ENCODE data around the gene MTF1.
A peak's percentile ranks its signal among the peaks of the same experiment; 100 is the strongest.
"Not testable (repeated sequence)": the region's sequence is repeated elsewhere in the genome, so short reads cannot be mapped to it uniquely, and the experiment has no call there.

The MTF1 gene

GRCh38 chr1:37859507-37860345 is at the start of gene MTF1:
TSS of gene MTF1 (minus strand) at chr1:37859592. CDS start at chr1:37857658, 1,934 bp downstream.
- no peaks in the 10 kb centered on the region for H3K9me3 Mint-ChIP-seq

GRCh38 chr1:37908531-37908930 is 49.1 kb upstream of the MTF1 start:
- H3K27ac Mint-ChIP-seq, result not testable (repeated sequence)

More at GRCh38 chr1:37859507-37860345, at the start of gene MTF1:
- peak within 1 kb of the TSS; percentile 97 for H3K27ac Mint-ChIP-seq
- peaks cover 40% of the 10 kb centered on the region for H3K36me3 Mint-ChIP-seq (ENCODE audit: low read depth)
- H3K4me3 Mint-ChIP-seq, result peak within 1 kb of the TSS; percentile 91
- H3K27me3 Mint-ChIP-seq, result no peaks in the 10 kb centered on the region
- peaks cover 44% of the 10 kb centered on the region for H3K4me1 Mint-ChIP-seq (ENCODE audit: low read depth)

GRCh38 chr1:37907416-37908125 is 48.2 kb upstream of the MTF1 start:
- H3K36me3 Mint-ChIP-seq (ENCODE audit: low read depth), result peaks cover 27% of the 10 kb centered on the region
- H3K4me3 Mint-ChIP-seq; H3K27ac Mint-ChIP-seq; H3K9me3 Mint-ChIP-seq; H3K27me3 Mint-ChIP-seq; H3K4me1 Mint-ChIP-seq (ENCODE audit: low read depth): not testable (repeated sequence)

More at GRCh38 chr1:37908531-37908930, 49.1 kb upstream of the MTF1 start:
- not testable (repeated sequence) for H3K4me3 Mint-ChIP-seq; H3K9me3 Mint-ChIP-seq; H3K4me1 Mint-ChIP-seq (ENCODE audit: low read depth); H3K27me3 Mint-ChIP-seq
- peaks cover 27% of the 10 kb centered on the region for H3K36me3 Mint-ChIP-seq (ENCODE audit: low read depth)

DNA sequence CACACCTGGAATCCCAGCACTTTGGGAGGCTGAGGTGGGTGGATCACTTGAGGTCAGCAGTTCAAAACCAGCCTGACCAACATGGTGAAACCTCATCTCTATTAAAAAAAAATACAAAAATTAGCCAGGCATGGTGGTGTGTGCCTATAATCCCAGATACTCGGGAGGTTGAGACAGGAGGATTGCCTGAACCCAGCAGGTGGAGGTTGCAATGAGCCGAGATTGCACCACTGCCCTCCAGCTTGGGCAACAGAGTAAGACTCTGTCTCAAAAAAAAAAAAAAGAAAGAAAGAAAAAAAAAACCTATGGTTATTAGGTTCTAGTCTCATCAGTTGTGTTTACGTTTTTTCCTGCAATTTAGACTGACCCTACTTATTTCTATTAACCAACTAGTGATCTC is 47.2 kb upstream of the MTF1 start:
- H3K9me3 Mint-ChIP-seq, H3K27me3 Mint-ChIP-seq, H3K27ac Mint-ChIP-seq, H3K4me3 Mint-ChIP-seq: not testable (repeated sequence)
- peaks cover 29% of the 10 kb centered on the region for H3K36me3 Mint-ChIP-seq (ENCODE audit: low read depth)
- peaks cover 16% of the 10 kb centered on the region for H3K4me1 Mint-ChIP-seq (ENCODE audit: low read depth)

- peaks cover 36% of the 10 kb centered on the region for H3K36me3 Mint-ChIP-seq (ENCODE audit: low read depth)
- H3K27me3 Mint-ChIP-seq, result no peaks in the 10 kb centered on the region
- H3K4me1 Mint-ChIP-seq (ENCODE audit: low read depth), result peaks cover 24% of the 10 kb centered on the region
- no peak overlapping the region for H3K27ac Mint-ChIP-seq
- H3K4me3 Mint-ChIP-seq, result no peak overlapping the region
- H3K9me3 Mint-ChIP-seq, result peaks cover 6% of the 10 kb centered on the region
Measured at GRCh38 chr1:37905727-37906126, 46.3 kb upstream of the MTF1 start.

GRCh38 chr1:37903921-37904320 is 44.5 kb upstream of the MTF1 start:
- H3K27ac Mint-ChIP-seq, H3K27me3 Mint-ChIP-seq, H3K9me3 Mint-ChIP-seq, H3K4me3 Mint-ChIP-seq: not testable (repeated sequence)
- H3K36me3 Mint-ChIP-seq (ENCODE audit: low read depth), result peaks cover 28% of the 10 kb centered on the region
- peaks cover 26% of the 10 kb centered on the region for H3K4me1 Mint-ChIP-seq (ENCODE audit: low read depth)

DNA sequence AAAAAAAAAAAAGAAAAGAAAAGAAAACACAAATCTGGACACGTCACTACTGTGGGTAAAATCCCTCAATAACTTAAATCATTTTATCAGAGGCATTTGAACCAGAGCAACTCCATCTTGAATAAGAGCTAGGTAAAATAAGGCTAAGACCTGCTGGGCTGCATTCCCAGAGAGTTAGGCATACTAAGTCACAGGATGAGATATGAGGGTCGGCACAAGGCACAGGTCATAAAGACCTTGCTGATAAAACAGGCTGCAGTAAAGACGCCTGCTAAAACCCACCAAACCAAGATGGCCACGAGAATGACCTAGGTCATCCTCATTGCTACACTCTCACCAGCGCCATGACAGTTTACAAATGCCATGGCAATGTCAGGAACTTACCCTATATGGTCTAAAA is 43.6 kb upstream of the MTF1 start:
- H3K36me3 Mint-ChIP-seq (ENCODE audit: low read depth), result peaks cover 20% of the 10 kb centered on the region
- peaks cover 24% of the 10 kb centered on the region for H3K4me1 Mint-ChIP-seq (ENCODE audit: low read depth)
- no peaks in the 10 kb centered on the region for H3K27me3 Mint-ChIP-seq
- peak overlapping the region; percentile 16 for H3K27ac Mint-ChIP-seq
- H3K9me3 Mint-ChIP-seq, result peaks cover 6% of the 10 kb centered on the region
- H3K4me3 Mint-ChIP-seq, result no peak overlapping the region

DNA sequence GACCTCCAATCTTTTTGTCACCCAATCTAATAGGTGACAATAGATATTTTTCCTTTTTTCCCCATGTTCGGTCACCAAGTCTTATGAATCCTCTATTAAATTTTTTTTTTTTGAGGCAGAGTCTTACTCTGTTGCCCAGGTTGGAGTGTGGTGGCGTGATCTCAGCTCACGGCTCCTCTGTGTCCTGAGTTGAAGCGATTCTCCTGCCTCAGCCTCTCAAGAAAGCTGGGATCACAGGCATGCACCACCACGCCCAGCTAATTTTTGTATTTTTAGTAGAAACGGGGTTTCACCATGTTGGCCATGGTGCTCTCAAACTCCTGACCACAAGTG is 42.5 kb upstream of the MTF1 start:
- Mint-ChIP-seq H3K27me3 (no peaks in the 10 kb centered on the region), H3K9me3 (peaks cover 2% of the 10 kb centered on the region), H3K36me3 (ENCODE audit: low read depth) (peaks cover 11% of the 10 kb centered on the region), H3K4me3 (peak overlapping the region; percentile 38), H3K4me1 (ENCODE audit: low read depth) (peaks cover 24% of the 10 kb centered on the region), H3K27ac (peak overlapping the region; percentile 96)

DNA sequence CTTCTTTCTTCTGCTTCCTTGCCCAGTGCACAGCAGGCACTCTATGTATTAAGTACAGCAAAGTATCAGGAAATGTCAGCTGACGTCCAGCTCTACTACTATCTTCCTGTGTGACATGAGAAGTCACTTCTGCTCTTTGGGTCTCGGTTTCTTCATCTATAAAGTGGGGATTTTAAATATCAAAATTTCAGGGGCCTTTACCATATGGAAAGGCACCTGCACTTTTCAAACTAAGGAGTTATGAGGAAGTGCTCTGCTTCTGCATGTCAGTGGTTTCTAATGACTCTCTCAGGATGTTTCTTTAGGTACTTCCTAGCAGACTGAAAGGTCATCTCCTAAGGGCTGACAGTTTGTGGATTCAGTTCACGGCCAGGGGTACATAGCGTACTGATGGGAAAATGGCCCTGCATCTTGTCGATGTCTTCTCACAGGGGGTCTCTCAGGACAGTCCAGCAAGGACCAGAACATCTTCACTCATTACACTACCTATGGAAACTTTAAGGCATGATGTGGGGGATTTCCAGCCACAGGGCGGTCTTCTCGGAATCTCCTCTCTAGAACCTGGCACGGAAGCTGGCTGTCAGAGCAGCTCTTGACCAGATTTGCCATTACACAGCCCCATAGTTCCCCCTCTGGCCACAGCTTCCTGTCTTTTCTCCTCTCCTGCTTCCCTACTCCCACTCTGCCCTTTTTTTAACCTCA is 42.0 kb upstream of the MTF1 start:
- H3K4me1 Mint-ChIP-seq (ENCODE audit: low read depth), result peaks cover 24% of the 10 kb centered on the region
- H3K27me3 Mint-ChIP-seq, result no peaks in the 10 kb centered on the region
- no peaks in the 10 kb centered on the region for H3K9me3 Mint-ChIP-seq
- H3K36me3 Mint-ChIP-seq (ENCODE audit: low read depth), result peaks cover 9% of the 10 kb centered on the region
- peak overlapping the region; percentile 38 for H3K4me3 Mint-ChIP-seq
- peak overlapping the region; percentile 96 for H3K27ac Mint-ChIP-seq

GRCh38 chr1:37897563-37897962 is 38.2 kb upstream of the MTF1 start:
- not testable (repeated sequence) for H3K9me3 Mint-ChIP-seq, H3K27ac Mint-ChIP-seq, H3K4me3 Mint-ChIP-seq, H3K27me3 Mint-ChIP-seq
- Mint-ChIP-seq H3K36me3 (ENCODE audit: low read depth) (peaks cover 19% of the 10 kb centered on the region), H3K4me1 (ENCODE audit: low read depth) (peaks cover 20% of the 10 kb centered on the region)

GRCh38 chr1:37893673-37894072 is 34.3 kb upstream of the MTF1 start:
- H3K27ac Mint-ChIP-seq, result no peak overlapping the region
- no peak overlapping the region for H3K4me3 Mint-ChIP-seq
- peaks cover 24% of the 10 kb centered on the region for H3K36me3 Mint-ChIP-seq (ENCODE audit: low read depth)

DNA sequence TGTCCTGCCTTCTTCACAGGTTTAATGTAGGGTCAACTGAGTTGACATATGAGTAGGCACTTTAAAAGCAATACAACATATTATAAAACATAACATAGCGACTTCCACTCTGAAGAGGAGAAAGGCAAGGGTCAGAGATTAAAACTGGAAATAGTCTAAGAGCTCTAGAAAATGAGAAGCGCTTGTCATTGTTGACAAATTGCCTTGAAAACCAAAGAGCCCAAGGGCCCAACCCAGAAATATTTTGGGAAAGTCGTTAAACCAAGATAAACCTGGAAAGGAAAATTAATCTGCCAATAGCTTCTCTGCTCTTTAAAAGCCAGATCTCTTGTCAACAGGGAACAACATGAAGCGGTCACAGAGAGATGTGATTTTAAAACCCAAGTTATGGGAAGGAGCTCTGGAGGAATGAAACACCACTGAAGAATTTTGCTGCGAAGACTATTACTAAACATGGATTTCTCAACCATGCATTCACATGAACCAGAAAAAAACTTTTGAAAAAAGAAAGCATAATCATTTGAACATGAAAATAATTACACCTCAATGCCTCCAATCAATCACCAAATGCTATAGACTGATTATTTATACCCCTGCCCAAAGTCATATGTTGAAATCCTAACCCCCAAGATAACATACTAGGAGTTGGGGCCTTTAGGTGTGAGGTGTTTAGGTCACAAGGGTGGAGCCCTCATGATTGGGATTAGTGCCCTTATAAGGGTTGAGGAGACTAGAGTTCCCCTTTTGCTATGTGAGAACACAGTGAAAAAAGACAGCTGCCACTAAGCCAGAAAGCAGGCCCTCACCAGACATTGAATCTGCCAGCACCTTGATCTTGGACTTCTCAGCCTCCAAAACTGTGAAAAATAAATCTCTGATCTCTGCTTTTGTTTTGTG is 33.0 kb upstream of the MTF1 start:
- Mint-ChIP-seq H3K9me3 (no peaks in the 10 kb centered on the region), H3K27me3 (no peaks in the 10 kb centered on the region), H3K4me3 (no peak overlapping the region), H3K36me3 (ENCODE audit: low read depth) (peaks cover 37% of the 10 kb centered on the region), H3K27ac (peak overlapping the region; percentile 26), H3K4me1 (ENCODE audit: low read depth) (peaks cover 8% of the 10 kb centered on the region)

More at GRCh38 chr1:37893673-37894072, 34.3 kb upstream of the MTF1 start:
- H3K27me3 Mint-ChIP-seq, result no peaks in the 10 kb centered on the region
- no peaks in the 10 kb centered on the region for H3K9me3 Mint-ChIP-seq
- peaks cover 8% of the 10 kb centered on the region for H3K4me1 Mint-ChIP-seq (ENCODE audit: low read depth)

GRCh38 chr1:37890378-37891014 is 31.1 kb upstream of the MTF1 start:
- H3K36me3 Mint-ChIP-seq (ENCODE audit: low read depth), result peaks cover 53% of the 10 kb centered on the region
- H3K27me3 Mint-ChIP-seq, result no peaks in the 10 kb centered on the region
- peaks cover 8% of the 10 kb centered on the region for H3K4me1 Mint-ChIP-seq (ENCODE audit: low read depth)
- H3K9me3 Mint-ChIP-seq, result no peaks in the 10 kb centered on the region
- no peak overlapping the region for H3K27ac Mint-ChIP-seq
- no peak overlapping the region for H3K4me3 Mint-ChIP-seq

Data from stimulated activated naive CD8-positive, alpha-beta T cell treated with anti-CD3 and anti-CD28 coated beads, Interleukin-15, Interleukin-2, amounts not matched to agents 100 ng/mL and 50 ng/mL, for 24 hours (primary cell).